Stimulated activated CD8-positive, alpha-beta memory T cell treated with anti-CD3 and anti-CD28 coated beads, Interleukin-15, amount 100 ng/mL, for 48 hours (primary cell): ENCODE data around the gene TMEM52.

Experiments used
- DNase-seq, 2 donors: peaks; one replicate each; pipeline ENCODE4 v3.0.0-alpha.2; 2020; ENCODE audit warnings: low read depth in 2 of 2

TMEM52 gene

GRCh38 chr1:1873186-1873585 is 45.9 kb downstream of the TMEM52 start:
- no peak for DNase-seq

- no peak for DNase-seq
Measured at GRCh38 chr1:1872329-1872994, 46.6 kb downstream of the TMEM52 start.

- no peak for DNase-seq
Measured at GRCh38 chr1:1869469-1869868, 49.6 kb downstream of the TMEM52 start.
